CD14-positive monocyte (primary cell): ENCODE measurements around the gene GRIK2. TPM values are rescaled to one million over a fixed set of nuclear protein-coding genes. Genes with fewer than 3 reads are reported as not detected.

ENCODE experiments used
- DNase-seq, 3 donors: peaks; one replicate each; pipeline ENCODE4 v3.0.0-alpha.2; 2011 to 2022
- H2AFZ ChIP-seq: 2 replicates; pipeline ENCODE4 v1.6.0; 2012; ENCODE audit warnings: mild to moderate bottlenecking, low read depth, low read length, inconsistent platforms; ENCODE audit not compliant: insufficient read depth, poor library complexity, severe bottlenecking
- H3K27ac ChIP-seq, 2 donors: 1 replicate in 1 of 2; 2 replicates in 1 of 2; pipeline ENCODE4 v1.5.1; 2012 to 2013; ENCODE audit warnings: low read length in 2 of 2, control low read depth in 1 of 2, inconsistent platforms in 1 of 2, low read depth in 1 of 2, mild to moderate bottlenecking in 1 of 2
- H3K27me3 ChIP-seq, 2 donors: one replicate each; pipeline versions ENCODE4 v1.6.0 to v1.6.1; 2011 to 2013; ENCODE audit warnings: low read length in 2 of 2; ENCODE audit not compliant: control insufficient read depth in 2 of 2, insufficient read depth in 2 of 2
- H3K36me3 ChIP-seq, 2 donors: replicated peaks in 1 of 2; 1 replicate in 1 of 2; 2 replicates in 1 of 2; pipeline versions ENCODE4 v1.5.1 to v1.6.1; 2012 to 2013; ENCODE audit warnings: low read length in 2 of 2, control low read depth in 1 of 2, inconsistent platforms in 1 of 2, mild to moderate bottlenecking in 1 of 2; ENCODE audit not compliant: insufficient read depth in 2 of 2, control insufficient read depth in 1 of 2
- H3K4me1 ChIP-seq, 2 donors: 1 replicate in 1 of 2; 2 replicates in 1 of 2; pipeline versions ENCODE4 v1.5.1 to v1.6.1; 2012 to 2013; ENCODE audit warnings: low read length in 2 of 2, control low read depth in 1 of 2, inconsistent platforms in 1 of 2, mild to moderate bottlenecking in 1 of 2, moderate library complexity in 1 of 2; ENCODE audit not compliant: insufficient read depth in 2 of 2, control insufficient read depth in 1 of 2
- H3K4me2 ChIP-seq: replicated peaks from 2 replicates; pipeline ENCODE3; 2012; ENCODE audit warnings: low read length, moderate library complexity, mild to moderate bottlenecking; ENCODE audit not compliant: poor library complexity, severe bottlenecking; ENCODE audit errors: extremely low read depth
- H3K4me3 ChIP-seq, 3 experiments: fragments of 200-600 bp in 1 of 3; sonication (generic) in 1 of 3; replicated peaks in 1 of 3; 1 replicate in 2 of 3; 2 replicates in 1 of 3; pipeline ENCODE4 v1.5.1; 2011 to 2013; ENCODE audit warnings: low read length in 3 of 3, mild to moderate bottlenecking in 3 of 3, control low read depth in 2 of 3, low read depth in 2 of 3, inconsistent platforms in 1 of 3, moderate library complexity in 1 of 3
- H3K79me2 ChIP-seq: 2 replicates; pipeline ENCODE4 v1.6.0; 2012; ENCODE audit warnings: mild to moderate bottlenecking, control low read depth, inconsistent platforms, low read length, moderate library complexity; ENCODE audit not compliant: insufficient read depth
- H3K9ac ChIP-seq: 2 replicates; pipeline ENCODE4 v1.6.0; 2017; ENCODE audit warnings: low read length, mild to moderate bottlenecking; ENCODE audit not compliant: insufficient read depth, poor library complexity, severe bottlenecking
- H3K9me3 ChIP-seq, 2 donors: replicated peaks in 1 of 2; 1 replicate in 1 of 2; 2 replicates in 1 of 2; pipeline versions ENCODE4 v1.5.1 to v1.6.1; 2012 to 2013; ENCODE audit warnings: low read length in 2 of 2, control low read depth in 1 of 2; ENCODE audit not compliant: control insufficient read depth in 1 of 2, insufficient read depth in 1 of 2
- H4K20me1 ChIP-seq: 2 replicates; pipeline ENCODE4 v1.6.0; 2012; ENCODE audit warnings: mild to moderate bottlenecking, low read length, control low read depth, moderate library complexity; ENCODE audit not compliant: insufficient read depth
- H3K27ac Mint-ChIP-seq, 7 donors: one replicate each; pipeline ENCODE4 v1.8.0; 2020; ENCODE audit warnings: mild to moderate bottlenecking in 7 of 7, mixed read lengths in 7 of 7, moderate library complexity in 6 of 7, inconsistent platforms in 2 of 7
- H3K27me3 Mint-ChIP-seq, 3 donors: one replicate each; pipeline ENCODE4 v1.8.0; 2021 to 2022; ENCODE audit warnings: low read depth in 3 of 3, mild to moderate bottlenecking in 3 of 3, mixed read lengths in 3 of 3, moderate library complexity in 3 of 3, inconsistent platforms in 1 of 3
- H3K36me3 Mint-ChIP-seq, 2 donors: one replicate each; pipeline ENCODE4 v1.8.0; 2020; ENCODE audit warnings: mixed read lengths in 2 of 2, inconsistent platforms in 1 of 2, mild to moderate bottlenecking in 1 of 2
- H3K4me1 Mint-ChIP-seq: one replicate; pipeline ENCODE4 v1.8.0; 2020; ENCODE audit warnings: mild to moderate bottlenecking, mixed read lengths
- H3K4me3 Mint-ChIP-seq, 2 donors: one replicate each; pipeline ENCODE4 v1.8.0; 2020; ENCODE audit warnings: mild to moderate bottlenecking in 2 of 2, mixed read lengths in 2 of 2, moderate library complexity in 1 of 2
- H3K9me3 Mint-ChIP-seq, 7 donors: one replicate each; pipeline ENCODE4 v1.8.0; 2020 to 2022; ENCODE audit warnings: mixed read lengths in 7 of 7, mild to moderate bottlenecking in 6 of 7, moderate library complexity in 6 of 7, inconsistent platforms in 2 of 7
- CTCF ChIP-seq: fragments of 200-600 bp; IDR thresholded peaks from one replicate; pipeline ENCODE4 v1.8.0; 2022; ENCODE audit warnings: antibody characterized with exemption, mild to moderate bottlenecking
- WGBS: methylation state at CpG from one replicate; pipeline ENCODE4 v1.1.5; 2013; ENCODE audit warnings: missing lambda C conversion rate; ENCODE audit not compliant: insufficient coverage; 5-methylcytosine and 5-hydroxymethylcytosine counted together
- intact Hi-C, 2 donors: fragments of 100-400 bp; cut with micrococcal nuclease; formaldehyde crosslinking; loops; one replicate each; pipeline versions ENCODE4 v1.15.0 to v1.15.1; 2023
- polyA plus RNA-seq, 3 donors: library from polyadenylated mRNA; depleted of rRNA in 1 of 3; unstranded in 2 of 3; stranded (reverse) in 1 of 3; fragments of 300-500 nt in 2 of 3; fragments of >200 nt in 1 of 3; fragmentation: Illumina TruSeq in 2 of 3; gene quantifications; 1 replicate in 2 of 3; 2 replicates in 1 of 3; pipeline ENCODE4 v1.2.3, GENCODE V29; 2012 to 2021

GRIK2 gene
- polyA plus RNA-seq, 3 donors, result not detected

DNA sequence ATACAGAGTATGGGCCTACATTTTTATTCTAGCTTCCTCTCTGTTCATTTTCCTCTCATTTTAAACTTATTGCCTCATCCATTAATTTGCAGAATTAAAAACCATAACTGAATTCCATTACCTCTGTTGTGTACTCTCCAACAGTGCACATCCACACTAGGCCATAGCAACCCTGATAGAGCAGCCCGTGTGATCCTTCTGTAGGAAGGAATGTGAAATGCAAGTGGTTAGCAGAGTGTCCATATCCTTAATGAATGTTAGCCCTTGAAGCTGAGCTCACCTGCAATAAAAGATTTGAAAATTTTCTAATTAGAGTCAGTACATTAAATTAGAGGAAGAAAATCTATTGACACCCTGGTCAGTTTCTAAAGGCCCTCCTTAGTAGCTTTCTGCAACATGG is 6.5 kb upstream of the GRIK2 start:
- Histone ChIP-seq H3K79me2 (no peaks in the 10 kb centered on the region), H3K4me1 (no peaks in the 10 kb centered on the region), H3K9me3 (no peaks in the 10 kb centered on the region), H3K4me3 (no peak overlapping the region), H3K36me3 (no peaks in the 10 kb centered on the region), H3K27me3 (peaks cover 2 to 9% of the 10 kb centered on the region in 2 donors), H2AFZ (no peak overlapping the region), H3K27ac (no peak overlapping the region), H4K20me1 (no peaks in the 10 kb centered on the region), H3K9ac (no peak overlapping the region), H3K4me2 (no peak overlapping the region)
- Mint-ChIP-seq H3K27me3 (peaks cover 10 to 15% (median 15%) of the 10 kb centered on the region in 3 donors), H3K27ac (no peak overlapping the region), H3K36me3 (no peaks in the 10 kb centered on the region), H3K4me1 (no peaks in the 10 kb centered on the region), H3K4me3 (no peak overlapping the region), H3K9me3 (peaks cover 0 to 6% (median 0%) of the 10 kb centered on the region in 7 donors)
- intact Hi-C loops, result no loop called here
- no CpG with 5 or more reads among the region's 1 CpG for WGBS
- no peak for DNase-seq
- TF ChIP-seq CTCF, result no peak

GRCh38 chr6:101391772-101392585 is 1.5 kb upstream of the GRIK2 start:
- Histone ChIP-seq H3K27me3 (peaks cover 30 to 50% of the 10 kb centered on the region in 2 donors), H3K9ac (no peak overlapping the region), H4K20me1 (no peaks in the 10 kb centered on the region), H3K27ac (no peak overlapping the region), H3K79me2 (no peaks in the 10 kb centered on the region), H3K4me2 (no peak overlapping the region), H3K4me1 (no peaks in the 10 kb centered on the region), H3K36me3 (no peaks in the 10 kb centered on the region), H2AFZ (no peak overlapping the region), H3K9me3 (peaks cover 0 to 12% of the 10 kb centered on the region in 2 donors), H3K4me3 (no peak overlapping the region)
- Mint-ChIP-seq H3K9me3 (peaks cover 0 to 12% (median 6%) of the 10 kb centered on the region in 7 donors), H3K36me3 (peaks cover 0 to 3% of the 10 kb centered on the region in 2 donors), H3K27ac (no peak overlapping the region), H3K4me3 (peak overlapping the region in 1 of 2 donors; percentile 74), H3K4me1 (no peaks in the 10 kb centered on the region), H3K27me3 (peaks cover 36 to 56% (median 47%) of the 10 kb centered on the region in 3 donors)
- intact Hi-C loops, result no loop called here
- no peak for DNase-seq
- no peak for TF ChIP-seq CTCF
- 2% methylated on average over 14 of the region's 24 CpGs for WGBS
